Stimulated activated CD8-positive, alpha-beta memory T cell treated with anti-CD3 and anti-CD28 coated beads, Interleukin-12 subunit alpha, Interleukin-12 subunit beta, amount 100 ng/mL, for 1 hour (primary cell): Measurements from ENCODE around the gene SLC25A38.

Experiments used
- DNase-seq: peaks from one replicate; pipeline ENCODE4 v3.0.0-alpha.2; 2020; ENCODE audit warnings: low read depth

The SLC25A38 gene

DNA sequence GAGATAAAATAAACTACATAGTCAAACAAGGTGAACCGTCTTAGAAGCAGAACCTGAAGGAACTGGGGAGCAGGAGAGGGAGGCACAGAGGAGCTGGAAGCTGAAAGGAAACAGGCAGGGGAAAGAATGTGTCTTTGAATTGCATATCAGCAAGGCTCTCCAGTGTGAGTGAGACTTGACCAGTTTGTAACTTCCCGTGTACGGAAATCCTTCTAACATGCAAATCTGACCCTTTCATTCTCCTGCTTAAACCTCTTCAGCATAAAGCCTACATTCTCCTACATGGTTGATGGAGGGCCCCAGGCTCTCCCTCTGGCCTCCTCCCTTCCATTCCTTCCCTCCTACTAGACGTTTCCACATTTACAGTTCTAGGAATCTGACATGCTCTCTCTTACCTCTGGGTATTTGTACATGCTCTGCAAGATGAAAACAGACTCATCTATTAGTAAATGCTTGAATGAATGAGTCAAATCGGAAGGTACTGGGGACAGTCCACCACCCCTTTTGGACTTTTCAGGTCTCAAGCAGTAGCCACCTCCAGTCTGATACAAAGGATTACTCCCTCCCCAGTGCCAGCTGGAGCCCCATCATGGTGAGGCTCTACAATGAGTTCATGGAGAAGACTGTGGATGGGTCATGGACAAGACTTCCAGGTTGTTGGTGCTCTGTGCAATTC is 6.1 kb upstream of the SLC25A38 start:
- DNase-seq, result no peak

DNA sequence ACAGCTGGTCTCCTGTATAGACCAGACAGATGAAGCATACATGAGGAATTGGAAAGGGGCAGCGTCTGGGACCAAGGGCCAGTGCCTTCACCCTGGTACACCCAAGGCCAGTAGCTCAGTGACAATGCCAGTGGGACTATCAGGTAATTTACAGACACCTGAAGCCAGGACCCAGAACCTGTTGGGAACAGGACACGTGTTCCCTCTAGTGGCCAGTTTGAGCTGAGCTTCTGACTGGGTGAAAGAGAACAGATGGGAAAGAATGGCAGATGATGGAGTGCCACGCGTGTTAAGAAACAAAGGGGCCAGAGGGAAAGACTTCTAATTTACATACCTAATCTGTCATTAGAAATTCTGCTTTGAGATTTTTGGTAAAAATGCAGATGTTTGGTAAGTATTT is 5.1 kb upstream of the SLC25A38 start:
- peak; percentile 40 for DNase-seq

DNA sequence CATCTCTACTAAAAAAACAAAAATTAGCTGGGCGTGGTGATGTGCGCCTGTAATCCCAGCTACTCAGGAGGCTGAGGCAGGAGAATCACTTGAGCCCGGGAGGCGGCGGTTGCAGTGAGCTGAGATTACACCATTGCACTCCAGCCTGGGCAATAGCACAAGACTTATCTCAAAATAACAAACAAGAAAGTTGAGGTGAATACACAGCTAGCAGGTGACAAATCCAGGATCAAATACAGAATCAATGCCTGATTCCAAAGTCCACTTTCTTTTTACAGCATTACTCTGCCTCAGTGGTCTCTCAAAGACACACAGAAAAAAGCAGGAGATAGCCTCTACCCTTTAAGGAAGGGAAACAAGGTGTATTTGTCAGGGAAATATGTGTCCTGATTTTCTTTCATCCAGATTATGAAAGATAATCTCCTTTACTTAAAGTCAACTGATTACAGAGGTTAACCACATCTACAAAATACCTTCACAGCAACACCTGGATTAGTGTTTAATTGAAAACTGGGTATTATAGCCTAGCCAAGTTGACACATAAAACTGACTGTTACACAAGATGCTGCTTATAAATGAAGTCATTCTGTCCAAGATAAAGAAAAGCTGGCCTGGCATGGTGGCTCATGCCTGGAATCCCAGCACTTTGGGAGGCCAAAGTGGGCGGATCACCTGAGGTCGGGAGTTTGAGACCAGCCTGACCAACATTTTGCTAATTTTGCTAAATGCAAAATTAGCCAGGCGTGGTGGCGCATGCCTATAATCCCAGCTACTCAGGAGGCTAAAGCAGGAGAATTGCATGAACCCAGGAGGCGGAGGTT is 4.0 kb upstream of the SLC25A38 start:
- DNase-seq, result no peak

DNA sequence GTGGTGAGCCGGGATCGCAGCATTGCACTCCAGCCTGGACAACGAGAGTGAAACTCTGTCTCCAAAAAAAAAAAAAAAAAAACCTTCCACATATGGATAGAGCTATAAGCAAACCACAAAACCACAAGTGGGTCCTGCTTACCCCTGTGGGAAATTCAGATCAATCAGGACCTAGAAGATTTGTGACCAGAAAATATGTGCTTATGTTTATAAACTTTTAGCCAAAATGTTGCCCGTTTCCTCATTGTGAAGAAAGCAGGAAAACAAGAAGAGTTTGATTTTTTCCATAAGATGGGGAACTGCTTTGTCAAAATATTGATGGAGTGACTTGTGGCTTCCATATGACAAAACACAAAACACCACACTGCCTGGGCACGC is 3.4 kb upstream of the SLC25A38 start:
- no peak for DNase-seq

DNA sequence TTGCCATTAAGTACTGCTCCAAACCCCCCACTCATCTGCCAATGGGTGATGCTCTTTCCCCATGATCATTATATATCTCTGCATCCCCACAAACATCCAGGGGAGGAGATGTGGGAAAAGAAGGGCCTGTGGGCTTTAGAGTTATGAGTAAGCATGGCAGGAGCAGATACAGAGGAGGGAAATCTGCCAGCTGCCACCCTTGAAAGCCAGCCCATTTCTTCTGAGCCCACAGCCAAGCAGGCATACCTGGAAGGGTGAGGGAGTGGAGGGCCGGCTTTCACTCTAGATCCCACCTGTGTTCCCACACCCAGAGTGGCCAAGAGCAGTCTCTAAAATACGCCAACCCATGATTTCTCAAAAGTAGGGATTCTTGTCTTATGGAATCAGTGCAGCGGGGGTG is 1.7 kb upstream of the SLC25A38 start:
- DNase-seq, result no peak

DNA sequence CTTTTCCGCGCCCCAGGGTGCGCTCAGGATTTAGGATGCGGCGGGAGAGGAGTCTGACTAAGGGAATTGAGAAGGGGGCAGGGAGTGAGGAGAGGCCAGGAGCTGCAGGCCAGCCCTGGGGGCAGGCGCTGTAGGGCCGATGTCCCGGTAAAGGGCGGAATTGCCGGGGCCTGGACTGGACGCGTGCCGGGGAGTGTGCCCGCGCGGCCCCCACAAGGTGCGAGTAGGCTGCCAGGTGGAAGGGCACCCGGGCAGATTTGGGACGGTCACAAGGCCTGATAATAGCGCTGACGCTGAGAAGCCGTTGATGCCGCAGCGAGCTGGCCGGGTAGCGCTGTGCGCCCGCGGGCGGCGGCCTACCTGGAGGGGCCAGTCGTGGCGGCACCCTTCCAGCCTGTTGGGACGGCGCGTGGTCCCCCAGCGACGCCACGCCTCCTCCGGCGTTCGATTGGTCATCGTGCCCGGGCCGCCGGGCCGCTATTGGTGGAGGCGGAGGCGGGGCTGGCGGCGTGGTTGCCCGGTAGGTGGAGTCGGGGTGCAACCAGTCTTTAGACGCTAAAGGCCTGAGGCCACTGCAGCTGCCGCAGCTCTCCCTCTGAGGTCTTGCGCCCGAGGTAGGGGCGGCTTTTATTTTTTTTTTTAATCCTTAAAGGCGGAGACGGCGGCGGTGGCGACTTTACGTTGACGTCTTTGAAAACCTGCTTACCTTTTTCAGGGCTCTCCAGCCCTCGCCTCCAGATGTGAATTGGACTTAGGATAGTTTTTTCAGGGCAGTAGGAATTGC is 903 bp downstream of the SLC25A38 start:
- peak; percentile 90 for DNase-seq

DNA sequence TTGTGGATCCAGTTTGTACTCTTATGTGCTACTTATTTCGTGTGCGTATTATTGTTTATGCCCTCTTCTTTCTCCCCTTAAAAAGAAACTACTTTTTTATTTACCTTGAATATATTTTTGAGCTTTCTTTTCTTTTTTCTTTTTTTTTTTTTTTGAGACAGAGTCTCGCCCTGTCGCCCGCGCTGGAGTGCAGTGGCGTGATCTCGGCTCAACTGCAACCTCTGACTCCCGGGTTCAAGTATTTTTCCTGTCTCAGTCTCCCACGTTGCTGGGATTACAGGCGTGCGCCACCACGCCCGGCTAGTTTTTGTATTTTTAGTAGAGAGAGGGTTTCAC is 1.5 kb downstream of the SLC25A38 start:
- DNase-seq, result no peak

DNA sequence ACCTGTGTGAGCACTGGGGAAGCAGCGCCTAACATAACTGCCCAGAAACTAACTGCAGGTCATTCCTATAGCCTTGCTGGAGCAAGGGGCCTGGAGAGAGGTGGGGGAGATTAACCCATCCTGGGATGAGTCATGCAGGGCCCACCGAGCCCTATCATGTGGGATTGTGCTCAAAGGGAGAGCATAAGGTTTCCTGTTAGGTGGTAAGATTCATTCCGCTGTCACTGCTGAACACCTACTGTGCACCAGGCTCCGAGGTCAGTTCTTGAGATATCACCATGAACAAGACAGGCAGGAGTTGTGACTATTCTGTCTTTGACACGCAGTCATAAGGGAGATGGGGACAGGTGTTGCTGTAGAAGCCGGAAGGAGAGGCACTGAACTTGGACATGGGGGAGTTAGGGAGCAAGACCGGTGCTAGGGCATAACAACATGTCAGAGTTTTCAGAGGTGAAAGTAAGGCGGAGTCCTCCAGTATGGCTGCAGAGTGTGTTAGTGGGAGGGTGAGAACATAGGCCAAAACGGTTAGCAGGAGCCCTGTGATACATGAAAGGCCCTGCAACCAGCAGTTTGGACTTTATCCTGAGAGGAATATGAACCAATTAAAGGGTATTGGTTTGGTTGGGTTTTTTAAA is 2.4 kb downstream of the SLC25A38 start:
- DNase-seq, result no peak

DNA sequence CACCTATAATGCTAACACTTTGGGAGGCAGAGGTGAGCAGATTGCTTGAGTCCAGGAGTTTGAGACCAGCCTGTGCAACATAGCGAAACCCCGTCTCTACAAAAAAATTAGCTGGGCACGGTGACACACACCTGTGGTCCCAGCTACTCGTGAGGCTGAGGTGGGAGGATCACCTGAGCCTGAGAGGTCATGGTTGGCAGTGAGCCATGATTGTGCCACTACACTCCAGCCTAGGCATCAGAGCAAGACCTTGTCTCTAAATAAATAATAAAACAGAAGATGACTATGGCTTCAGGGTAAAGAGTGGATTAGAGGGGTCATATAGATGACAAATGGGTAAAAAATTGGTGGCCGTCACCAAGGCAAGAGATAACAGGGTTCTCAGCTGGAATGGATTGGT is 3.1 kb downstream of the SLC25A38 start:
- no peak for DNase-seq

DNA sequence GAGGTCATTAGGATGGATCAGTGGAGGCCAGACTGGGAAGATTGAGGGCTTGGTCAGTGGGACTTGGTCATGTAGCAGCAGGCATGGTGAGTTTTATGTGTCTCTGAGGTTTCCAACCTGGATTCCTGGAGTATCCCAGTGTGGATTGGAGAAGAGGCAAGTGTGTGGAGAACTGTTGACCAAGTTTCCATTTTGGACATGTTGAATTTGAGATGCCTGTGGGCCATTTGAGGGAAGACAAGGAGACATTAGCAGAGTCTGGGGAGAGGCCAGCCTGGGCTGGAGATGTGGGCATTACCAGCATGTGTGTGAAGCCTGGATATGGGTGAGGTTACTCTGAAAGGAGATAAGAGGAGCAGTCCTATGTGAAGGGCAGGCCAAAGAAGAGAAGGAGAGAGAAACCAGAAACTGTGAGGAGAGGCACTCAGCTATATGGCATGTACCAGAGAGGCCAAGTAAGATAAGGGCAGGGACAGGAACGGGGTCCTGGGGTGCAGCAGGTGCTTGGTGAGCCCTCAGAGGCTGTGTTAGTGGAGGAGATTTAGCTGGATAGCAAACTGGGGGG is 4.3 kb downstream of the SLC25A38 start:
- no peak for DNase-seq

DNA sequence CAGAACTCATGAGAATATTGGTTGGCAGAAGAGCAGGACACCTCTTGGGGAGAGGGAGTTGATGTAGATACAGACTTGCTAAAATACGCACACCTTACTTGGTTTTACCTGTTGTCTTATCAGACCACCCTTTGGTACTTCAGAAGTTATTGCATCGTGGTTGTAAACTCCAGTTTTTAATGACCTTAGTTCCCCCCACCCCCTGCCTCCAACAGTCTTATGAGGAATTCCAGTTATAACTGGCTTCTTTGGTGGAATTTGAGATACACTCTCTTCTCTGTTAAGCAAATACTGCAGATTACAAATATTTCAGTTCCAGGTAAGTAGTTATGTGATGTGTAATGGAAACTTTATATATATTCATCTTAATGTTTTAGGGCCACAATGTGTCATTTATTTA is 5.0 kb downstream of the SLC25A38 start:
- DNase-seq, result no peak

DNA sequence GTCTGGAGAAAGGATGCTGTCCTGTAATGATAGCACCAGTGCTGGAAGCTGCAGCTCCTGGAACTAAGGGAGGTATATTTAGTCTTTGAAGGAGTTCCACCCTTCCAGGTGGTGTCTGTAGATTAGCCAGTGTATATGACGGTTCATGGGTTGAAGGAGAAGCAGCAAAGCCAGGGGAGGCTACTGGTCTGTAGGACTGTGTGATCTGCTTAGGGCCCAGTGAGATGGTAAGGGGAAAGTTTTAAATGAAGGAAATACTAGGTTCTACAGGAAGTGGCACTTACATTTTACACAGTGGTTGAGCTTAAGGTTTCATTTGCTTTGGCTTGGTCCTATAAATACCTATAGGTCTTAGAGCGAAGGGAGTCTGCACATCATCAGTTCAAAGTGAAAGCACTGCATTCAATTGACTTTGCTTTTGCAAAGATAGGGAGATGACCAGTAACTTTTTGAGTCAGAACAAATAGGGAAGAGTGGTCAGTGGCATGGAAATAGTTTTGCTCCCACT is 5.6 kb downstream of the SLC25A38 start:
- no peak for DNase-seq

DNA sequence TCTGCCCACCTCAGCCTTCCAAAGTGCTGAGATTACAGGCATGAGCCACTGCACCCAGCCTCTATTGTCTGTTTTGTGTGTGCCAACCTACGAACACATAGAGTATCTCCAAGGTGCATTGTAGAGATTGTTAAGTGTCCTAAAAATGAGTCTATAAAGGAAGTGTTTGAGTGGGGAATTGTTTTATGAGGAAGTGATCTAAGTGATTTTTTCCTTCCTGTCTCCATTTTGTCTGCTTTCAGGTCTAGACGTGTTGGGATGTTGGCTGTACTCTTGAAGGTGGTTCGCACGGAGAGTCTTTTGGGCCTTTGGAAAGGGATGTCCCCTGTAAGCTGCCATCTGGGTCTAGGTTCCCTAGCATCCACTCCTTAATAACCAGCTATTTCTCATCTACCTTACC is 7.0 kb downstream of the SLC25A38 start:
- DNase-seq, result no peak

DNA sequence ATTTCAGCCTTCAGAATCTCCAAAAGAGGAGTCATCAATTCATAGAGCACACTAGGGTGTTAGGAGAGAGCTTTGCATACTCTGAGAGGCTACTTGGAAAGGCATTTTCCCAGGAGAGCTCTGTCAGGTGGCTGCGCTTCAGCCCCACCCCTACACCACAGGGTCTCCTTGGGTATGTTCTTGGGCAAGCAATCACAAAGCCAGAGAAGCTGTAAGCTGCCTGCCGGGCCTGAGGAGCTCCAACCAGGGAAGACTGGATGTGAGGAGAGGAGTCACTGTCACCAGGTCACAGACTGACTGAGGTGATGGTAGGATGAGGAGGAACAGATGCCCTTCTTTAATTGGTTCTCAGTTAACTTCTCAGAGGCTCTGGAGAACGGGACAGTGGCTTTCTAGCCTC is 13.5 kb downstream of the SLC25A38 start:
- no peak for DNase-seq

DNA sequence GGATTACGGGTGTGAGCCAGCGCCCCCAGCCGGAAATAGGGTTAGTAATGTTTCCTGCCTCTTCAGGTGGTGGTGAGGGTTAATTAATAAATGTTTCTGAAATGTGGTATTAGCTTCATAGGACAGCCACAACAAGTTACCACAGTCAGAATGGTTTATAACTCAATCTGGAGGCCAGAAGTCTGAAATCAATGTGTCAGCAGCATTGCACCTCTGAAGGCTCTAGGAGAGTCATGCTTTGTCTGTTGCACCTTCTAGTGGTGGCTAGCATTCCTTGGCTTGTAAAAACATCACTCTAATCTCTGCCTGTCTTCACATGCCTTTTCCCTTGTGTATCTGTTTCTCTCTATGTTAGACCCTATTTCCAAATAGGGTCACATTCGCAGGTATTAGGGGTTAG is 15.5 kb downstream of the SLC25A38 start:
- no peak for DNase-seq

DNA sequence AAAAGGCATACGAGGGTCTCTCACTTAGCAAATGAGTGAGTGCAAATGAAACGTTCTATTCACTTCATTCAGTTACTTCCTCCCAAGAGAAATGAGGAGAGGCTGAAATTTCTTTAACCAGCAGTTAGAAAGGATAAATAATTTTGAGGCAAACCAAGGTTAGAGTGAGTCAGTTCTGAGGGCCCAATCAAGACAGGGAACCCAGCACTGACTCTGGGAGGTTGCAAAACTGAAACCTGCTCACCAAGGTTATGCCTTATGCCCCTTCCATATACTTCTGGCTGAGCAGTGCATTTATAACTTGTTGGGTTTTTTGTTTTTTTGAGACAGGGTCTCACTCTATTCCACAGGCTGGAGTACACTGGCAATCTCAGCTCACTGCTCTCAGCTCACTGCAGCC is 18.8 kb downstream of the SLC25A38 start:
- no peak for DNase-seq

DNA sequence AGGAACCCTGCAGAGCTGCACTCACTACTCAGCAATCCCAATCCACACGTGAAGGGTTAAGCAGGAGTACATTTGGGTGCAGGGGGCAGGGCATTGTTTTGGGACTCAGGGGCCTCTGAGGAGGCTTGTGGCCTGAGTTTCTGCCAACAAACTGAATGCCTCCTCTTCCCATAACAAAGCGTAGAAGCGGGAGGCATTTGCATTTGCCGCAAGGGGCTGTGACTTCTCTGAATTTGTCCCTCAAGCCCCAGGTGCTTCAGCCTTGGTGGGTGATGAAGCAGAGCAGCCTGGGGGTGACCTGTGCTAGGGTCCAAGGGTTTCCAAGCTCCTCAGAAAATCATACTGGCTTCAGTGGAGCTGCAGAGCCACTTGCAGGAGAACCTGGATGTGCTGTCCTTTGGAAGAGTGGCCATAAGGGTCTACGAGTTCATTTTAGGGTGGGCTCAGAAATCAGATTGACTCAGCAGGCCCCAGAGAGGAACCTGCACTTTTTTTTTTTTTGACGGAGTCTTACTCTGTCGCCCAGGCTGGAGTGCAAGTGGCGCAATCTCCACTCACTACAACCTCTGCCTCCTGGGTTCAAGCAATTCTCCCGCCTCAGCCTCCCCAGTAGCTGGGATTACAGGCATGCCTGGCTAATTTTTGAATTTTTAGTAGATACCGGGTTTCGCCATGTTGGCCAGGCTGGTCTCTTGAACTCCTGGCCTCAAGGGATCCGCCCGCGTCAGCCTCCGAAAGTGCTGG is 21.9 kb downstream of the SLC25A38 start:
- no peak for DNase-seq

DNA sequence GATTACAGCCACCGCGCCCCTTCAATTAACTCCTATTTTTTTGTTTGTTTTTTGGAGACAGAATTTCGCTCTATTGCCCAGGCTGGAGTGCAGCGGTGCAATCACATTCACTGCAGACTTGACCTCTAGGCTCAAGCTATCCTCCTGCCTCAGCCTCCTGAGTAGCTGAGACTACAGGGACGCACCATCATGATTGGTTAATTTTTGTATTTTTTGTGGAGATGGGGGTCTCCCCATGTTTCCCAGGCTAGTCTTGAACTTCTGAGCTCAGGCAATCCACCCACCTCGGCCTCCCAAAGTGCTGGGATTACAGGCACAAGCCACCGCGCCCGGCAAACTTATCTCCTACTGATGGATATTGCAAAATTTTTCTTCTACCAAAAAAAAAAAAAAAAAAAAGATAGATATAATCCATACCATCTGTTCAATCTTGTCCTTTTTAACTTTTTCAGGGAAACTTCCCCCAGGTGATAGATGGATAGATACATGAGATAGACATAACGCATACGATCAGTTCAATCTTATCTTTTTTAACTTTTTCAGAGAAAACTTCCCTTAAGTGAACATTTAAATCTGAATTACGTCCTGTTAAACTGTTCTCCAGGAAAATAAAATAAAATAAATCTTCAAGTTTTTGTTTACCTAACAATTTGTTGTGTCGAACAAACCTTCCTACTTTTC is 22.7 kb downstream of the SLC25A38 start:
- no peak for DNase-seq

DNA sequence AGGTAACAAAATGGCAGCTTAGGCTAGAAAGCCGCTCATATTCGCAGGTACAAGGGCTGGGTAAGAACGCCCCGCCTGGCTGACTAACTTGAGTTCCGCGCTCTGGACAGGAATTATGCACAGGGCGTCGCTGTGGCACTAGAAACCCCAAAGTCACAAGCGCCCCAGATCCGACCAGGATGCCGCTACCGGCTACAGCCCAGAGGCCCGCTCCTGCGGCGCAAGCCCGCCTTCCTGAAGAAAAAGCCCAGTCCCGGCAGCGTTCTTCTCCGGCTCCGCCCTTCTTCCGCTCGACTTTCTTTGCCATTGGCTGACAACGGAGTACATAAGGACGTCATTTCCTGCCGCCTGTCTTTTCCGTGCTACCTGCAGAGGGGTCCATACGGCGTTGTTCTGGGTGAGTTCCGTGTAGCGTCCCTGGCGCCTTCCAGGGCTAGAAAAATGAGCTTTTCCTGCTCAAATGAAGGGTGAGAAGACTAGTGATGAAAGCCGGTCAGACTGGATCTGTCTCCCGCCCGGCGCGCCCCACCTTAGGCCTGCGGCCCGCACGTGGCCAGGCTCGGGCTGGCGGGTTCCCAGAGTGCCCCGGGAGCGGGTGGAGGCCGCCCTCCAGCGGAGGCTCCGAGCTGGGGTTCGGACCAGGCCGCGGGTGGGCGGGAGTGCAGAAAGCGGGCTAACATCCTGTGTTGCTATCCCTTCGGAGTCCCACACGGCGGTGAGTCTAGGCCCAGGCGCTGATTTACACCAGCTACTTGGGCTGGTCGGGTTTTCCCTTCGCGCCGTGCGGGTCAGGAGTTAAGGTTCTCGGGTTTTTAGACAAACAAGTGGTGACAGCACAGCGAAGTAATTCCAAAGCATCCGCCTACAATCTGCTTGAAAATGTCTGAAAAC is 23.4 kb downstream of the SLC25A38 start, which contains the start of gene RPSA:
TSS of gene RPSA (plus strand) at position 353 of the 891 bp plus-strand sequence. CDS start 934 bp downstream, outside the sequence.
- DNase-seq, result peak; percentile 90

DNA sequence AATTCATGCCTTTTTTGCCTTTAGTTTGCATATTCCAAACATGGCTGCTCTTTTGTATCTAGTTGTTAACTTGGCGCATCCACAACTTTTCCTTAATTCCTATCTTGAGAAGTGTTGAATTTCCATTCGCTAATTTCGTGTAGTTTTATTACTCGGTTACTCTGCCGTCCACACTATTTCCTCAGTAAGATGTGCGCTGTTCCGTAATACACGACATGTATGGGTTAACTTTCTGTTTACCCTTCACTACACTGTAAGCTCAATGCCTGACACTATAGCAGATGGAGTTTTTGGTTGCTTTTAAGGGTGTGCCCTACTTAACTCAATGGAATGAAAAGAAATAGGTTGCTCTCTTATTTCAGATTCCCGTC is 24.1 kb downstream of the SLC25A38 start:
- DNase-seq, result no peak
